Bone marrow (tissue), 2 donors: ENCODE data around the gene ACVRL1.

ENCODE experiments used
- DNase-seq, 2 donors: peaks; one replicate each; lab custom pipeline; 2025; lab: John Stamatoyannopoulos, UW

The ACVRL1 gene

GRCh38 chr12:51898506-51898905 is 8.8 kb upstream of the ACVRL1 start:
- no peak for DNase-seq

- no peak for DNase-seq
Observed at GRCh38 chr12:51898937-51899336, 8.4 kb upstream of the ACVRL1 start.

GRCh38 chr12:51900323-51900889 is 6.9 kb upstream of the ACVRL1 start:
- DNase-seq: no peak

GRCh38 chr12:51901121-51901817 is 6.0 kb upstream of the ACVRL1 start:
- DNase-seq: no peak

GRCh38 chr12:51901881-51902280 is 5.4 kb upstream of the ACVRL1 start:
- DNase-seq: no peak

- DNase-seq: no peak
Observed at GRCh38 chr12:51904951-51905470, 2.3 kb upstream of the ACVRL1 start.

GRCh38 chr12:51905471-51906429 is 1.6 kb upstream of the ACVRL1 start:
- DNase-seq: no peak

- no peak for DNase-seq
Observed at GRCh38 chr12:51906430-51907082, 748 bp upstream of the ACVRL1 start.

- no peak for DNase-seq
Observed at GRCh38 chr12:51907856-51908425, 637 bp downstream of the ACVRL1 start.

GRCh38 chr12:51908876-51909592 is 1.7 kb downstream of the ACVRL1 start:
- DNase-seq: no peak

GRCh38 chr12:51910168-51910567 is 2.9 kb downstream of the ACVRL1 start:
- DNase-seq: no peak

GRCh38 chr12:51910691-51911090 is 3.4 kb downstream of the ACVRL1 start:
- no peak for DNase-seq

- no peak for DNase-seq
Observed at GRCh38 chr12:51911307-51911706, 4.0 kb downstream of the ACVRL1 start.

GRCh38 chr12:51911788-51912711 is 4.7 kb downstream of the ACVRL1 start:
- DNase-seq: peak in 1 of 2 donors; percentile 20

- DNase-seq: no peak
Observed at GRCh38 chr12:51913071-51914033, 6.0 kb downstream of the ACVRL1 start.

GRCh38 chr12:51914034-51914923 is 7.0 kb downstream of the ACVRL1 start:
- no peak for DNase-seq

GRCh38 chr12:51915003-51915625 is 7.8 kb downstream of the ACVRL1 start:
- DNase-seq: no peak
